GM18526 (cell line): ENCODE results near the gene PTPRN2.

ENCODE experiments used
- POLR2A ChIP-seq: IDR thresholded peaks from 3 replicates; pipeline ENCODE4 v1.6.1; 2011; ENCODE audit not compliant: insufficient read length; ENCODE audit errors: extremely low read depth

Gene PTPRN2

GRCh38 chr7:158372400-158373342 is 215.0 kb downstream of the PTPRN2 start:
- TF ChIP-seq POLR2A = no peak

GRCh38 chr7:158371856-158372255 is 215.8 kb downstream of the PTPRN2 start:
- no peak for TF ChIP-seq POLR2A

- TF ChIP-seq POLR2A = no peak
These were observed 217.8 kb downstream of the PTPRN2 start for GRCh38 chr7:158369866-158370265.

GRCh38 chr7:158369290-158369689 is 218.3 kb downstream of the PTPRN2 start:
- no peak for TF ChIP-seq POLR2A

- no peak for TF ChIP-seq POLR2A
These were observed 219.2 kb downstream of the PTPRN2 start for GRCh38 chr7:158368449-158368848.

GRCh38 chr7:158367634-158367982 is 220.0 kb downstream of the PTPRN2 start:
- TF ChIP-seq POLR2A = no peak

- no peak for TF ChIP-seq POLR2A
These were observed 220.5 kb downstream of the PTPRN2 start for GRCh38 chr7:158366916-158367633.

GRCh38 chr7:158366346-158366745 is 221.3 kb downstream of the PTPRN2 start:
- no peak for TF ChIP-seq POLR2A

GRCh38 chr7:158365267-158365666 is 222.4 kb downstream of the PTPRN2 start:
- TF ChIP-seq POLR2A = no peak

GRCh38 chr7:158364451-158364850 is 223.2 kb downstream of the PTPRN2 start:
- TF ChIP-seq POLR2A = no peak

- TF ChIP-seq POLR2A = no peak
These were observed 224.4 kb downstream of the PTPRN2 start for GRCh38 chr7:158362912-158363905.

GRCh38 chr7:158362001-158362400 is 225.6 kb downstream of the PTPRN2 start:
- no peak for TF ChIP-seq POLR2A

- no peak for TF ChIP-seq POLR2A
These were observed 226.2 kb downstream of the PTPRN2 start for GRCh38 chr7:158361326-158361946.

- no peak for TF ChIP-seq POLR2A
These were observed 228.5 kb downstream of the PTPRN2 start for GRCh38 chr7:158358926-158359645.
